ENCODE results near the gene WFIKKN2. TPM values are rescaled to one million over a fixed set of nuclear protein-coding genes. Genes with fewer than 3 reads are reported as not detected.

Gene WFIKKN2
- total and polyA plus RNA-seq, 2 experiments from 2014 or later, result not detected

- H4K20me1 ChIP-seq (replicated peaks; ENCODE audit: insufficient read depth), result no peaks in the 10 kb centered on the region
- Mint-ChIP-seq H3K36me3 (ENCODE audit: low read depth) (no peaks in the 10 kb centered on the region), H3K4me1 (peaks cover 15% of the 10 kb centered on the region; the same call in 2 of the 3 replicates), H3K27ac (no peak overlapping the region), H3K9me3 (no peaks in the 10 kb centered on the region), H3K27me3 (ENCODE audit: insufficient read depth, low read depth, poor library complexity) (peaks cover 6% of the 10 kb centered on the region), H3K4me3 (no peak overlapping the region)
- ATAC-seq, result no peak
- H3K4me2 ChIP-seq, result no peak overlapping the region
- no peaks in the 10 kb centered on the region for H3K79me2 ChIP-seq (replicated peaks; ENCODE audit: insufficient read depth)
- H3K4me1 ChIP-seq (ENCODE audit: insufficient read depth), result no peaks in the 10 kb centered on the region; the same call in 1 of the 2 replicates
- no peak overlapping the region for H3K27ac ChIP-seq (ENCODE audit: low read depth)
- no peak for DNase-seq (ENCODE audit: low spot score)
- peak overlapping the region; percentile 47; the same call in 1 of the 2 replicates for H2AFZ ChIP-seq
- no peaks in the 10 kb centered on the region for H3F3A ChIP-seq (replicated peaks; ENCODE audit: low read depth)
- no peak overlapping the region for H3K4me3 ChIP-seq
- H3K9me2 ChIP-seq (ENCODE audit: insufficient read depth), result no peaks in the 10 kb centered on the region
- no peaks in the 10 kb centered on the region for H3K27me3 ChIP-seq (ENCODE audit: insufficient read depth)
- no peaks in the 10 kb centered on the region for H3K36me3 ChIP-seq (ENCODE audit: insufficient read depth)
- TF ChIP-seq EZH2phosphoT487 (IDR thresholded peaks at IDR 0.05; ENCODE audit: unreplicated experiment), result no peak
- TF ChIP-seq, protein P1, sequence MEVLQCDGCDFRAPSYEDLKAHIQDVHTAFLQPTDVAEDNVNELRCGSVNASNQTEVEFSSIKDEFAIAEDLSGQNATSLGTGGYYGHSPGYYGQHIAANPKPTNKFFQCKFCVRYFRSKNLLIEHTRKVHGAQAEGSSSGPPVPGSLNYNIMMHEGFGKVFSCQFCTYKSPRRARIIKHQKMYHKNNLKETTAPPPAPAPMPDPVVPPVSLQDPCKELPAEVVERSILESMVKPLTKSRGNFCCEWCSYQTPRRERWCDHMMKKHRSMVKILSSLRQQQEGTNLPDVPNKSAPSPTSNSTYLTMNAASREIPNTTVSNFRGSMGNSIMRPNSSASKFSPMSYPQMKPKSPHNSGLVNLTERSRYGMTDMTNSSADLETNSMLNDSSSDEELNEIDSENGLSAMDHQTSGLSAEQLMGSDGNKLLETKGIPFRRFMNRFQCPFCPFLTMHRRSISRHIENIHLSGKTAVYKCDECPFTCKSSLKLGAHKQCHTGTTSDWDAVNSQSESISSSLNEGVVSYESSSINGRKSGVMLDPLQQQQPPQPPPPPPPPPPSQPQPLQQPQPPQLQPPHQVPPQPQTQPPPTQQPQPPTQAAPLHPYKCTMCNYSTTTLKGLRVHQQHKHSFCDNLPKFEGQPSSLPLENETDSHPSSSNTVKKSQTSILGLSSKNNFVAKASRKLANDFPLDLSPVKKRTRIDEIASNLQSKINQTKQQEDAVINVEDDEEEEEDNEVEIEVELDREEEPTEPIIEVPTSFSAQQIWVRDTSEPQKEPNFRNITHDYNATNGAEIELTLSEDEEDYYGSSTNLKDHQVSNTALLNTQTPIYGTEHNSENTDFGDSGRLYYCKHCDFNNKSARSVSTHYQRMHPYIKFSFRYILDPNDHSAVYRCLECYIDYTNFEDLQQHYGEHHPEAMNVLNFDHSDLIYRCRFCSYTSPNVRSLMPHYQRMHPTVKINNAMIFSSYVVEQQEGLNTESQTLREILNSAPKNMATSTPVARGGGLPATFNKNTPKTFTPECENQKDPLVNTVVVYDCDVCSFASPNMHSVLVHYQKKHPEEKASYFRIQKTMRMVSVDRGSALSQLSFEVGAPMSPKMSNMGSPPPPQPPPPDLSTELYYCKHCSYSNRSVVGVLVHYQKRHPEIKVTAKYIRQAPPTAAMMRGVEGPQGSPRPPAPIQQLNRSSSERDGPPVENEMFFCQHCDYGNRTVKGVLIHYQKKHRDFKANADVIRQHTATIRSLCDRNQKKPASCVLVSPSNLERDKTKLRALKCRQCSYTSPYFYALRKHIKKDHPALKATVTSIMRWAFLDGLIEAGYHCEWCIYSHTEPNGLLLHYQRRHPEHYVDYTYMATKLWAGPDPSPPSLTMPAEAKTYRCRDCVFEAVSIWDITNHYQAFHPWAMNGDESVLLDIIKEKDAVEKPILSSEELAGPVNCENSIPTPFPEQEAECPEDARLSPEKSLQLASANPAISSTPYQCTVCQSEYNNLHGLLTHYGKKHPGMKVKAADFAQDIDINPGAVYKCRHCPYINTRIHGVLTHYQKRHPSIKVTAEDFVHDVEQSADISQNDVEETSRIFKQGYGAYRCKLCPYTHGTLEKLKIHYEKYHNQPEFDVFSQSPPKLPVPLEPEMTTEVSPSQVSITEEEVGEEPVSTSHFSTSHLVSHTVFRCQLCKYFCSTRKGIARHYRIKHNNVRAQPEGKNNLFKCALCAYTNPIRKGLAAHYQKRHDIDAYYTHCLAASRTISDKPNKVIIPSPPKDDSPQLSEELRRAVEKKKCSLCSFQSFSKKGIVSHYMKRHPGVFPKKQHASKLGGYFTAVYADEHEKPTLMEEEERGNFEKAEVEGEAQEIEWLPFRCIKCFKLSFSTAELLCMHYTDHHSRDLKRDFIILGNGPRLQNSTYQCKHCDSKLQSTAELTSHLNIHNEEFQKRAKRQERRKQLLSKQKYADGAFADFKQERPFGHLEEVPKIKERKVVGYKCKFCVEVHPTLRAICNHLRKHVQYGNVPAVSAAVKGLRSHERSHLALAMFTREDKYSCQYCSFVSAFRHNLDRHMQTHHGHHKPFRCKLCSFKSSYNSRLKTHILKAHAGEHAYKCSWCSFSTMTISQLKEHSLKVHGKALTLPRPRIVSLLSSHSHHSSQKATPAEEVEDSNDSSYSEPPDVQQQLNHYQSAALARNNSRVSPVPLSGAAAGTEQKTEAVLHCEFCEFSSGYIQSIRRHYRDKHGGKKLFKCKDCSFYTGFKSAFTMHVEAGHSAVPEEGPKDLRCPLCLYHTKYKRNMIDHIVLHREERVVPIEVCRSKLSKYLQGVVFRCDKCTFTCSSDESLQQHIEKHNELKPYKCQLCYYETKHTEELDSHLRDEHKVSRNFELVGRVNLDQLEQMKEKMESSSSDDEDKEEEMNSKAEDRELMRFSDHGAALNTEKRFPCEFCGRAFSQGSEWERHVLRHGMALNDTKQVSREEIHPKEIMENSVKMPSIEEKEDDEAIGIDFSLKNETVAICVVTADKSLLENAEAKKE (CRISPR knock-in tag; IDR thresholded peaks at IDR 0.05), result no peak
These were observed 5.0 kb downstream of the WFIKKN2 start for GRCh38 chr17:50840311-50840851.

- Histone ChIP-seq H3K79me2 (replicated peaks; ENCODE audit: insufficient read depth) (no peaks in the 10 kb centered on the region), H3F3A (replicated peaks; ENCODE audit: low read depth) (no peaks in the 10 kb centered on the region), H3K36me3 (ENCODE audit: insufficient read depth) (no peaks in the 10 kb centered on the region), H3K27me3 (ENCODE audit: insufficient read depth) (no peaks in the 10 kb centered on the region), H3K27ac (ENCODE audit: low read depth) (no peak overlapping the region), H3K4me1 (ENCODE audit: insufficient read depth) (no peaks in the 10 kb centered on the region; the same call in 1 of the 2 replicates), H3K9me2 (ENCODE audit: insufficient read depth) (no peaks in the 10 kb centered on the region), H2AFZ (peak overlapping the region; percentile 93), H4K20me1 (replicated peaks; ENCODE audit: insufficient read depth) (no peaks in the 10 kb centered on the region), H3K4me2 (no peak overlapping the region), H3K4me3 (no peak overlapping the region)
- H3K27ac Mint-ChIP-seq, result no peak overlapping the region
- H3K27me3 Mint-ChIP-seq (ENCODE audit: insufficient read depth, low read depth, poor library complexity), result peaks cover 6% of the 10 kb centered on the region
- no peaks in the 10 kb centered on the region for H3K36me3 Mint-ChIP-seq (ENCODE audit: low read depth)
- ATAC-seq (peak; percentile 6; the same call in 1 of the 3 replicates), DNase-seq (ENCODE audit: low spot score) (no peak)
- H3K4me3 Mint-ChIP-seq, result no peak overlapping the region
- H3K9me3 Mint-ChIP-seq, result no peaks in the 10 kb centered on the region
- peaks cover 11% of the 10 kb centered on the region; the same call in 2 of the 3 replicates for H3K4me1 Mint-ChIP-seq
- TF ChIP-seq, protein P1 (CRISPR knock-in tag; IDR thresholded peaks at IDR 0.05), result no peak
- no peak for TF ChIP-seq CREB1 (CRISPR knock-in tag; IDR thresholded peaks at IDR 0.05; ENCODE audit: low read depth)
These were observed 6.0 kb downstream of the WFIKKN2 start for GRCh38 chr17:50841277-50841948.

Data from GM23338 (cell line).